SK-MEL-5 (cell line): ENCODE results near the gene SIL1. TPM values are rescaled to one million over a fixed set of nuclear protein-coding genes. Genes with fewer than 3 reads are reported as not detected.
"Not testable (repeated sequence)": the region's sequence is repeated elsewhere in the genome, so short reads cannot be mapped to it uniquely, and the experiment has no call there.

Source experiments
- DNase-seq: peaks from one replicate; pipeline ENCODE4 v3.0.0-alpha.2; 2016; ENCODE audit warnings: low read depth, low spot score
- in situ Hi-C: cut with HindIII; loops from 2 replicates; pipeline ENCODE4 v1.10.0; 2016; ENCODE audit warnings: low sequenced_read_pairs, high pct_unique_total_duplicates, low pct_unique_long_range_greater_than_20kb
- total RNA-seq: library from RNA; depleted of rRNA; stranded (reverse); fragments of >200 nt; shearing (Covaris generic); gene quantifications from 2 replicates; pipeline ENCODE4 v1.2.3, GENCODE V29; 2014

Gene SIL1
- total RNA-seq, 1 experiment from 2014 or later = 66.1 TPM

GRCh38 chr5:139073956-139074355 lies 124.2 kb downstream of the SIL1 start:
- in situ Hi-C loops = not testable (repeated sequence)

DNA sequence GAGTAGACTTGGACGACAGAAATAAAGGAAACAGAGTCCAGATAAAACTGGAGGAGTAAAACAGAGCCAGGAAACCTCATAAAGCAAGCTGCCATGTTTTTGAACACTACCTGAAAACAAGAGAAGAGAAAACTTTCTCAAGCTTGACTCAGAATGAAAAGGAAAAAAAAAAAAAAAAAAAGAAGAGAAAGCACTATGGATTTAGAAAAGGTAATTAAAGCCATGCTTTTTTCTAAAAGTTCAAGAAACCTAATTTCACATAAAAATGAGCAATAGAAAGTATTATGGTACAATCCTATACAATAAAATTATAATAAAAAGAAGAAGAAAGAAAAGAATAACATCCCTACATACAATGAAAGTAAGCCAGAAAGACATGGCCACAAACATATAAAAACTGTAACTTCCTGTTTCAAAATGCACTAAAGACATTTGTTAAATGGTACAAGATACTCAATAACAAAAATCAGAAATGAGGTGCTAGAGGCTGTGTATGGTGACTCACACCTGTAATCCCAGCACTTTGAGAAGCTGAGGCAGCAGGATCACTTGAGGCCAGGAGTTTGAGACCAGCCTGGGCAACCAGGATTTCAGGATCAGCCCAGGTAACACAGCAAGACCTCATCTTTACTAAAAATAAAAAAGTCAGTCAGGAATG lies 129.5 kb downstream of the SIL1 start:
- no peak for DNase-seq
- in situ Hi-C loops = no loop called here

More at GRCh38 chr5:139073956-139074355, 124.2 kb downstream of the SIL1 start:
- not testable (repeated sequence) for DNase-seq

- DNase-seq = no peak
- in situ Hi-C loops = no loop called here
Measured at GRCh38 chr5:139068060-139068459, 130.1 kb downstream of the SIL1 start.

DNA sequence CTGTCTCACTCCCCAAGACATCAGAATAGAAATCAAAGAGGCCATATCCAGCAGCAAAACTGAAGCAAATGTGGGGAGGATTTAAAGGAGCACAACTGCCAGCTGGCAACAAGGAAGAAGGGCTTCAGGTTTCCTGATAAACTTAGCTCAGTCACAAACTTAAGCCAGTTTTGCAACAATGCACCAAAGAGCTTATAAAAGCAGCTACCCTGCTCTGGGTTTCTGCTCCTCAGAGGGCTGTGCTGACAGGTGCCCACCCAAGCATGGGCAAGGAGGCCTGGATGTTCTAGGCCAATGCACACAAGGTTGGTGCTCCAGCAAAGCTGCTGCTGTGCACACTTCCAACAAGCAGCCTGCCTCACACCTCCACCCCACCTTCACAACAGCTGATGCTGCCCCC lies 132.9 kb downstream of the SIL1 start:
- DNase-seq = no peak
- in situ Hi-C loops = no loop called here

GRCh38 chr5:139064613-139065012 lies 133.6 kb downstream of the SIL1 start:
- DNase-seq = no peak
- in situ Hi-C loops = no loop called here

DNA sequence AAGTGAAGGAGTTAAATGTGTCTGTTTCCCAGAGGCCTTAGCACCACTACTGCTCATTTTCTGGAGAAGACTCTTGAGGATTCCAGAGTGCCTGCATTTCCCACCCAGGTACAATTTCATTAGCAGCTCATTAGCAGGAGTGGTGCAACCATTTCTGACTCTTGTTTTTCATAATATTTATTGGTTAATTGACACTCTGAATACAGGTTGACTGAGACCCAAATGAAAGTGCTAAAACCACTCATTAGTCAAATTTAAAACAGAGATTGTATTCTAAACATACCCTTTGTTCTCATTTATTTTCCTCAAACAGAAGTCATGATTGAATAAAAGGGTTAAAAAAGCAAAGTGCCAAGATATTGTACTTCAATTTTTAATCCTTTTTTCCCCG lies 134.5 kb downstream of the SIL1 start:
- in situ Hi-C loops = no loop called here
- DNase-seq = no peak

DNA sequence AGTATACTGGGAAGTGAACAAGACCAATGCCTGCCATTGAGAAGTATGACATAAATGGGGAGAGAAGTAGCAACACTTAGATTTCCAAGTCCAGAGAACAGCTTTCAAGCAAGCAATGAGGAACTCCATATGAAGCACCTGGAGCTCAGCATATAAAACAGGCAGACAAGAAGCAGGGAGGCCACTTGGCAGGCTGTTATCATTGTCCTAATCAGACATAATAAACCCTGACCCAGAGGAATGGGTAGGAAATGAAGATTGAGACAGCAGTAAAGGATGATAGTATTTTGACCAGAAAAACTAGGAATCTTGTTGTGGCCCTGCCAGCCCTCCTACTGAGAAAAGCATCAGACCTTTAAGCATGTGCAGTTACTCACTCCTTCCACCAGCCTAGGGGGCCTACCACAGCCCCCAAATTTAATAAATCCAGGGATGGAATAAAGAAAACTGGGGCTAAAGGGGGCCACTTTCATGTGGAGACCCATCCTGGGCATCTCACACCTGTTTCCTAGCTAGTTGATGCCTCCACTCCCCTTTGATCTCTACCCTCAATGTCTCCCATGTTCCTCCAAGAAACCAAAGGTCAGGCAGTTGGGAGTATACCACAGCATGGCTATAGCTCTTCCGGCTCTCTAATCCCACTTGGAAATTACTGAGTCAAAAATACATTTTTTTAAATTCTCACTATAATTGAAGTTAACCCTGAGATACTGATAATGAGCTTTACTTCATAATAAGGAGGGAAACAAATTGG lies 135.1 kb downstream of the SIL1 start:
- no peak for DNase-seq
- in situ Hi-C loops = no loop called here

DNA sequence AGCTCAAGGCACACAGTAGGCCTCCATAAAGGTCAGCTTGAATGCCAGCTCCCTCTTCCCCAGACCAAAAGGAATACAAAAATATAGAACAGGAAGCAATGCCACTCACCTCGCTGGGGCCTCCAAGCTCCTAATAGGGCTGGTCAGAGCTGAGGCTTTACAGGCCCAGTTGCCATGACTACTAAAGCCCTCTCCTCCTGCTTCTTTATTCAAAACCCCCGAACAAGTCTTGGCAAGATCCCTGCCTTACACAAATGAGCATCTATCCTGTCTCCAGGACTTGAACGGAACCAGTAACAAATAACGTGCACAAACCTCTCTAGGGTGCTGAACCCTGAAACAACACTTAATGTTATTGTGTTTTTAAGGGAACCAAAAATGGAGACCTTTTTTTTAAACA lies 136.3 kb downstream of the SIL1 start:
- in situ Hi-C loops = no loop called here
- DNase-seq = no peak

- DNase-seq = no peak
- in situ Hi-C loops = no loop called here
Measured at GRCh38 chr5:139061274-139061673, 136.9 kb downstream of the SIL1 start.

DNA sequence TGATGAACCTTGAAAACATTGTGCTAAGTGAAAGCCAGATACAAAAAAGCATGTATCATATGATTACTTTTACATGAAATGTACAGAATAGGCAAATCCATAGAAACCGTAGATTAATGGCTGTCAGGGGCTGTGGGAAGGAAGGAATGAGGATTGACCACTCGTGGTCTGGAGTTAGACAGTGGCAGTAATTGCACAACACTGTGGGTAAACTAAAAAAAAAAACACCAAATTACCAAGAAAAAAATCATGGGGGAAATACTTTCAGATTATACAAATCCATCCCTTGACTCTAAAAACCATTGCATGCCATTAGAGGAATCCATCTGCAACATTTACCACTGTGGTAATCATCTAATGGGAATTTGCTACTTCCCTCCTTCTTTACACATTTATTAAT lies 140.0 kb downstream of the SIL1 start:
- DNase-seq = no peak

GRCh38 chr5:139057045-139057939 lies 140.9 kb downstream of the SIL1 start:
- in situ Hi-C loops = not testable (repeated sequence)

More for the DNA sequence above, 140.0 kb downstream of the SIL1 start:
- in situ Hi-C loops = no loop called here

DNA sequence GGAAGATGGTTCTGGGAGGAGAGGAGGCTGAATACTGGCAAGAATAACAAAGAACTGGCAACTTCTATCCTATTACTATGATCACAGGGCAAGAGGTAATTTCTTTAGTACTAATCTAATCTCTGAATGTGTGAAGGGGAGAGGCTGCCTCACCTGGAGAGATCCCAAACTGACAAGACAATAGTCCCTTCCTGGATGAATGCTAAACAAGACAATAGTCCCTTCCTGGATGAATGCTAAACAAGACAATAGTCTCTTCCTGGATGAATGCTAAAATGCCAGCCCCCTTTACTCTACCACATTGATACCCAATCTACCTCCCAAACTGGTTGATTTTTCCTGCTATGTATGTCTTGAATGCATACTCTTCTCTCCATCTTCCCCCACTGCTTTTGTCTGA lies 145.2 kb downstream of the SIL1 start:
- in situ Hi-C loops = no loop called here
- no peak for DNase-seq

More at GRCh38 chr5:139057045-139057939, 140.9 kb downstream of the SIL1 start:
- DNase-seq = not testable (repeated sequence)

- in situ Hi-C loops = no loop called here
- DNase-seq = no peak
Measured at GRCh38 chr5:139051392-139051791, 146.8 kb downstream of the SIL1 start.

GRCh38 chr5:139050432-139050831 lies 147.7 kb downstream of the SIL1 start:
- in situ Hi-C loops = no loop called here
- DNase-seq = no peak

DNA sequence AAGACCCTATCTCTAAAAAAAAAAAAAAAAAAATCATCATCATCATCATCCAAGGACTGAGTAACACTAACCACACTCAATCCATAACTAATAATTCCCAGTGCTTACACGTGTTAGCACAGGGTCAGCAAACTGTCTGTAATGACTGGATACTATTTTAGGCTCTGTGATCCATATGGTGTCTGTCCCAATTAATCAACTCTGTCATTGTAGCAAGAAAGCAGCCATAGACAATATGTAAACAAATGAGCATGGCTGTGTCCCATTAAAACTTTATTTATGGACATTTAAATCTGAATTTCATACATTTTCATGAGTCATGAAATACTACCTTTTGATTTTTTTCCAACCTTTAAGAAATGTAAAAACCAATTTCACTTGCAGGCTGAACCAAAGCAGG lies 148.4 kb downstream of the SIL1 start:
- no peak for DNase-seq
- in situ Hi-C loops = no loop called here

GRCh38 chr5:139046551-139046950 lies 151.6 kb downstream of the SIL1 start:
- DNase-seq = no peak
- in situ Hi-C loops = no loop called here

- in situ Hi-C loops = no loop called here
- DNase-seq = no peak
Measured at GRCh38 chr5:139043157-139043905, 154.8 kb downstream of the SIL1 start.

GRCh38 chr5:139040081-139040480 lies 158.1 kb downstream of the SIL1 start:
- in situ Hi-C loops = no loop called here

More at GRCh38 chr5:139040081-139040480, 158.1 kb downstream of the SIL1 start:
- no peak for DNase-seq
